ENCODE data around the gene TMEM14A. TPM values are rescaled to one million over a fixed set of nuclear protein-coding genes. Genes with fewer than 3 reads are reported as not detected.
"Not testable (repeated sequence)": the region's sequence is repeated elsewhere in the genome, so short reads cannot be mapped to it uniquely, and the experiment has no call there.

The TMEM14A gene
- total RNA-seq, 1 donor from 2014 or later: 6.6 TPM

GRCh38 chr6:52697903-52698302 lies 27.0 kb downstream of the TMEM14A start:
- no peak for ATAC-seq (ENCODE audit: low read depth)
- no peaks in the 10 kb centered on the region for H3K4me1 Mint-ChIP-seq
- TF ChIP-seq CTCF (IDR thresholded peaks at IDR 0.05): no peak
- H3K4me3 Mint-ChIP-seq: no peak overlapping the region
- no peak for DNase-seq
- no peaks in the 10 kb centered on the region for H3K36me3 Mint-ChIP-seq (ENCODE audit: low read depth)
- ChIA-PET POLR2A (no interaction called here), CTCF (no interaction called here)
- no peak overlapping the region for H3K27ac Mint-ChIP-seq
- peaks cover 10% of the 10 kb centered on the region for H3K27me3 Mint-ChIP-seq
- intact Hi-C loops (cut with micrococcal nuclease): no loop called here
- no peaks in the 10 kb centered on the region for H3K9me3 Mint-ChIP-seq

- H3K4me3 Mint-ChIP-seq: no peak overlapping the region
- no peak for TF ChIP-seq CTCF (IDR thresholded peaks at IDR 0.05)
- no peaks in the 10 kb centered on the region for H3K4me1 Mint-ChIP-seq
- ChIA-PET CTCF (no interaction called here), POLR2A (no interaction called here)
- H3K27ac Mint-ChIP-seq: no peak overlapping the region
- peaks cover 2% of the 10 kb centered on the region for H3K9me3 Mint-ChIP-seq
- ATAC-seq (ENCODE audit: low read depth) (no peak), DNase-seq (no peak)
- peaks cover 11% of the 10 kb centered on the region for H3K27me3 Mint-ChIP-seq
- no peaks in the 10 kb centered on the region for H3K36me3 Mint-ChIP-seq (ENCODE audit: low read depth)
- intact Hi-C loops (cut with micrococcal nuclease): no loop called here
Observed at GRCh38 chr6:52704060-52704459, 33.1 kb downstream of the TMEM14A start.

GRCh38 chr6:52704781-52705502 lies 34.0 kb downstream of the TMEM14A start:
- CTCF ChIA-PET; POLR2A ChIA-PET; H3K4me3 Mint-ChIP-seq; H3K36me3 Mint-ChIP-seq (ENCODE audit: low read depth); ATAC-seq (ENCODE audit: low read depth); H3K4me1 Mint-ChIP-seq; DNase-seq; intact Hi-C loops (cut with micrococcal nuclease); H3K27ac Mint-ChIP-seq; H3K9me3 Mint-ChIP-seq: not testable (repeated sequence)
- peaks cover 11% of the 10 kb centered on the region for H3K27me3 Mint-ChIP-seq

- no peak for DNase-seq
- no peak overlapping the region for H3K4me3 Mint-ChIP-seq
- H3K4me1 Mint-ChIP-seq: no peaks in the 10 kb centered on the region
- no peak overlapping the region for H3K27ac Mint-ChIP-seq
- peaks cover 2% of the 10 kb centered on the region for H3K9me3 Mint-ChIP-seq
- intact Hi-C loops (cut with micrococcal nuclease): no loop called here
- H3K36me3 Mint-ChIP-seq (ENCODE audit: low read depth): no peaks in the 10 kb centered on the region
- no peak for TF ChIP-seq CTCF (IDR thresholded peaks at IDR 0.05)
- POLR2A ChIA-PET: no interaction called here
- no peak for ATAC-seq (ENCODE audit: low read depth)
- CTCF ChIA-PET: no interaction called here
- H3K27me3 Mint-ChIP-seq: peaks cover 7% of the 10 kb centered on the region
Observed at GRCh38 chr6:52706001-52706400, 35.1 kb downstream of the TMEM14A start.

GRCh38 chr6:52707963-52708680 lies 37.2 kb downstream of the TMEM14A start:
- Mint-ChIP-seq H3K4me3 (no peak overlapping the region), H3K27ac (no peak overlapping the region), H3K27me3 (peaks cover 4% of the 10 kb centered on the region), H3K36me3 (ENCODE audit: low read depth) (no peaks in the 10 kb centered on the region), H3K9me3 (peaks cover 2% of the 10 kb centered on the region), H3K4me1 (no peaks in the 10 kb centered on the region)
- no peak for DNase-seq
- CTCF ChIA-PET: interaction anchor here (1.5 kb wide), 1 partner anchor 56 kb away, joined by 3 read pairs; no protein-coding TSS in a partner anchor
- TF ChIP-seq CTCF (IDR thresholded peaks at IDR 0.05): no peak
- no peak for ATAC-seq (ENCODE audit: low read depth)
- POLR2A ChIA-PET: no interaction called here
- intact Hi-C loops (cut with micrococcal nuclease): no loop called here
